Endothelial cell of umbilical vein (primary cell): ENCODE results near the gene MARCHF9. TPM values are rescaled to one million over a fixed set of nuclear protein-coding genes. Genes with fewer than 3 reads are reported as not detected.

Source experiments
- BruUV-seq: library from RNA; stranded (reverse); fragments of 400-500 nt; replicated peaks from 2 replicates; lab custom pipeline; 2021; lab: Mats Ljungman, UMichigan
- CTCF ChIA-PET: fragments of 300-600, 350-600 bp; sonication (Branson Sonifier 250); formaldehyde crosslinking; loops from one replicate; lab custom pipeline; 2021; ENCODE audit warnings: antibody characterized with exemption, inconsistent platforms; lab: Charles Lee
- POLR2A ChIA-PET: fragments of 300-600, 350-600 bp; sonication (Branson Sonifier 250); formaldehyde crosslinking; loops from one replicate; lab custom pipeline; 2021; ENCODE audit warnings: antibody characterized with exemption, inconsistent platforms; lab: Charles Lee
- DNase-seq: peaks from one replicate; pipeline ENCODE4 v3.0.0-alpha.2; 2011; ENCODE audit warnings: low read depth, low spot score
- FAIRE-seq: peaks from 2 replicates; lab custom pipeline; 2011; peaks lifted over from hg19 to GRCh38; lab: Jason Lieb, UNC
- H2AFZ ChIP-seq: 2 replicates; pipeline ENCODE4 v1.6.0; 2012; ENCODE audit warnings: low read depth, low read length, control low read depth, inconsistent platforms
- H3K27ac ChIP-seq: 2 replicates; pipeline ENCODE4 v1.5.1; 2011; ENCODE audit warnings: low read depth, mild to moderate bottlenecking, control low read depth, low read length, moderate library complexity; ENCODE audit not compliant: insufficient read depth
- H3K27me3 ChIP-seq, 2 experiments: 2 replicates each; pipeline versions ENCODE4 v1.6.0 to v1.6.1; 2011; ENCODE audit warnings: low read length in 2 of 2, mixed read lengths in 1 of 2; ENCODE audit not compliant: control insufficient read depth in 2 of 2, insufficient read depth in 2 of 2
- H3K36me3 ChIP-seq, 2 experiments: 2 replicates in 1 of 2; 3 replicates in 1 of 2; pipeline ENCODE4 v1.5.1; 2011; ENCODE audit warnings: low read length in 2 of 2, mild to moderate bottlenecking in 1 of 2, moderate library complexity in 1 of 2; ENCODE audit not compliant: control insufficient read depth in 2 of 2, insufficient read depth in 2 of 2; ENCODE audit errors: extremely low read depth in 1 of 2
- H3K4me1 ChIP-seq: 3 replicates; pipeline ENCODE4 v1.5.1; 2011; ENCODE audit warnings: mild to moderate bottlenecking, low read length; ENCODE audit not compliant: control insufficient read depth, insufficient read depth; ENCODE audit errors: extremely low read depth
- H3K4me2 ChIP-seq: 2 replicates; pipeline ENCODE4 v1.6.1; 2011; ENCODE audit warnings: low read length, control low read depth, mixed read lengths; ENCODE audit not compliant: insufficient read depth
- H3K4me3 ChIP-seq, 3 experiments: fragments of 200-600 bp in 1 of 3; sonication (generic), shearing (Covaris generic) in 1 of 3; replicated peaks in 1 of 3; 2 replicates each; pipeline ENCODE4 v1.5.1; 2011 to 2016; ENCODE audit warnings: control low read depth in 3 of 3, low read length in 3 of 3, mild to moderate bottlenecking in 2 of 3, inconsistent platforms in 1 of 3, low read depth in 1 of 3, moderate library complexity in 1 of 3; ENCODE audit not compliant: insufficient read depth in 1 of 3
- H3K79me2 ChIP-seq: 2 replicates; pipeline ENCODE4 v1.6.0; 2012; ENCODE audit warnings: low read length, inconsistent platforms; ENCODE audit not compliant: control insufficient read depth, insufficient read depth
- H3K9ac ChIP-seq: replicated peaks from 2 replicates; pipeline ENCODE3; 2011; ENCODE audit warnings: low read length, control low read depth; ENCODE audit not compliant: insufficient read depth; ENCODE audit errors: extremely low read depth
- H3K9me1 ChIP-seq: replicated peaks from 3 replicates; pipeline ENCODE4 v1.6.0; 2011; ENCODE audit warnings: mild to moderate bottlenecking, low read length; ENCODE audit not compliant: control insufficient read depth, insufficient read depth; ENCODE audit errors: extremely low read depth
- H3K9me3 ChIP-seq: replicated peaks from 2 replicates; pipeline ENCODE4 v1.5.1; 2012; ENCODE audit warnings: low read length, inconsistent platforms; ENCODE audit not compliant: control insufficient read depth, insufficient read depth
- H4K20me1 ChIP-seq: replicated peaks from 2 replicates; pipeline ENCODE3; 2011; ENCODE audit warnings: mild to moderate bottlenecking, low read length; ENCODE audit not compliant: control insufficient read depth, insufficient read depth; ENCODE audit errors: extremely low read depth
- EZH2 ChIP-seq: IDR thresholded peaks from 2 replicates; pipeline ENCODE4 v1.6.1; 2012; ENCODE audit warnings: borderline replicate concordance, low read depth, mild to moderate bottlenecking, moderate library complexity, low read length, inconsistent platforms; ENCODE audit not compliant: severe bottlenecking
- FOS ChIP-seq: IDR thresholded peaks from 2 replicates; pipeline ENCODE4 v1.6.1; 2011; ENCODE audit warnings: mild to moderate bottlenecking, low read length, moderate library complexity, borderline replicate concordance; ENCODE audit not compliant: insufficient read depth
- GATA2 ChIP-seq: IDR thresholded peaks from 2 replicates; pipeline ENCODE4 v1.7.0; 2011; ENCODE audit warnings: low read depth, mild to moderate bottlenecking, moderate library complexity, mixed read lengths, low read length; ENCODE audit not compliant: insufficient read length, insufficient read depth
- JUN ChIP-seq: IDR thresholded peaks from 2 replicates; pipeline ENCODE4 v1.6.1; 2011; ENCODE audit warnings: borderline replicate concordance, low read depth; ENCODE audit not compliant: insufficient read length, insufficient read depth
- MYC ChIP-seq: IDR thresholded peaks from one replicate; pipeline ENCODE4 v1.6.1; 2011; ENCODE audit warnings: mild to moderate bottlenecking, low read depth, low read length
- POLR2A ChIP-seq: IDR thresholded peaks from 2 replicates; pipeline ENCODE4 v1.6.1; 2012; ENCODE audit warnings: low read depth, mild to moderate bottlenecking, control low read depth, low read length
- POLR2AphosphoS5 ChIP-seq: IDR thresholded peaks from 2 replicates; pipeline ENCODE4 v1.6.1; 2012; ENCODE audit warnings: low read depth, mild to moderate bottlenecking, control low read depth, low read length, moderate library complexity; ENCODE audit not compliant: insufficient read depth
- dilution Hi-C: fragments of 300-500 bp; cut with MboI; formaldehyde crosslinking; loops from one replicate; pipeline ENCODE4 v1.15.0; 2019; ENCODE audit warnings: low sequenced_read_pairs; ENCODE audit not compliant: extremely low pct_ligation_motif_present
- intact Hi-C: fragments of 100-400 bp; cut with micrococcal nuclease; formaldehyde crosslinking; loops from one replicate; pipeline ENCODE4 v1.10.0; 2022
- polyA plus RNA-seq, 4 experiments: library from polyadenylated mRNA; depleted of rRNA in 3 of 4; stranded (reverse) in 3 of 4; unstranded in 1 of 4; fragments of >200 nt; gene quantifications; 2 replicates each; pipeline versions ENCODE4 v1.2.1 to v1.2.3, GENCODE V29; 2011 to 2012; ENCODE audit warnings: missing spikeins in 1 of 4
- total RNA-seq: library from RNA; stranded (reverse); gene quantifications from 2 replicates; pipeline ENCODE4 v1.2.3, GENCODE V29; 2021
- TF ChIP-seq, protein P1 (sequence below): IDR thresholded peaks from 2 replicates; pipeline ENCODE4 v1.6.1; 2011; ENCODE audit not compliant: insufficient read depth, insufficient read length
- TF ChIP-seq, protein P2 (sequence below), 2 donors: IDR thresholded peaks; 1 replicate in 1 of 2; 2 replicates in 1 of 2; pipeline ENCODE4 v1.5.1; 2011; ENCODE audit warnings: low read length in 2 of 2, mild to moderate bottlenecking in 2 of 2, moderate library complexity in 2 of 2, control low read depth in 1 of 2, inconsistent platforms in 1 of 2, low read depth in 1 of 2; ENCODE audit not compliant: insufficient read depth in 1 of 2; ENCODE audit errors: extremely low read depth in 1 of 2

The MARCHF9 gene
- total and polyA plus RNA-seq, 2 donors (not counting 3 experiments of a cell fraction or from before 2014, with no cell fraction given): 4.6 to 4.8 TPM

- no peaks in the 10 kb centered on the region for H4K20me1 ChIP-seq
- no peaks in the 10 kb centered on the region for H3K9me1 ChIP-seq
- peaks cover 8% of the 10 kb centered on the region for H3K4me1 ChIP-seq
- ChIA-PET POLR2A (no interaction called here), CTCF (interaction anchor here (0.5 to 2.6 kb wide), 22 partner anchors 9 to 185 kb away, joined by 3 to 48 read pairs (median 4); partner anchors contain the start of genes ATP23, CYP27B1, EEF1AKMT3 and METTL1)
- H3K9me3 ChIP-seq: no peaks in the 10 kb centered on the region
- DNase-seq: no peak
- no peaks in the 10 kb centered on the region for H3K36me3 ChIP-seq
- TF ChIP-seq, protein P1, sequence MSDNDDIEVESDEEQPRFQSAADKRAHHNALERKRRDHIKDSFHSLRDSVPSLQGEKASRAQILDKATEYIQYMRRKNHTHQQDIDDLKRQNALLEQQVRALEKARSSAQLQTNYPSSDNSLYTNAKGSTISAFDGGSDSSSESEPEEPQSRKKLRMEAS: no peak
- peak; percentile 47 for TF ChIP-seq EZH2
- no peak for TF ChIP-seq MYC
- TF ChIP-seq FOS: no peak
- TF ChIP-seq GATA2: no peak
- TF ChIP-seq JUN: no peak
- TF ChIP-seq POLR2AphosphoS5: no peak
- TF ChIP-seq, protein P2, sequence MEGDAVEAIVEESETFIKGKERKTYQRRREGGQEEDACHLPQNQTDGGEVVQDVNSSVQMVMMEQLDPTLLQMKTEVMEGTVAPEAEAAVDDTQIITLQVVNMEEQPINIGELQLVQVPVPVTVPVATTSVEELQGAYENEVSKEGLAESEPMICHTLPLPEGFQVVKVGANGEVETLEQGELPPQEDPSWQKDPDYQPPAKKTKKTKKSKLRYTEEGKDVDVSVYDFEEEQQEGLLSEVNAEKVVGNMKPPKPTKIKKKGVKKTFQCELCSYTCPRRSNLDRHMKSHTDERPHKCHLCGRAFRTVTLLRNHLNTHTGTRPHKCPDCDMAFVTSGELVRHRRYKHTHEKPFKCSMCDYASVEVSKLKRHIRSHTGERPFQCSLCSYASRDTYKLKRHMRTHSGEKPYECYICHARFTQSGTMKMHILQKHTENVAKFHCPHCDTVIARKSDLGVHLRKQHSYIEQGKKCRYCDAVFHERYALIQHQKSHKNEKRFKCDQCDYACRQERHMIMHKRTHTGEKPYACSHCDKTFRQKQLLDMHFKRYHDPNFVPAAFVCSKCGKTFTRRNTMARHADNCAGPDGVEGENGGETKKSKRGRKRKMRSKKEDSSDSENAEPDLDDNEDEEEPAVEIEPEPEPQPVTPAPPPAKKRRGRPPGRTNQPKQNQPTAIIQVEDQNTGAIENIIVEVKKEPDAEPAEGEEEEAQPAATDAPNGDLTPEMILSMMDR (IDR thresholded peaks at IDR 0.05; ENCODE audit: extremely low read depth in 1 of 2, insufficient read depth in 1 of 2, low read depth in 1 of 2, low read length in 2 of 2): peak; percentile 70 to 84
- TF ChIP-seq POLR2A: no peak
- H3K4me3 ChIP-seq: no peak overlapping the region
- peaks cover 3% of the 10 kb centered on the region for H3K79me2 ChIP-seq
- peak overlapping the region; percentile 7 for H3K4me2 ChIP-seq
- H3K27ac ChIP-seq: no peak overlapping the region
- H3K27me3 ChIP-seq: peaks cover 30 to 33% of the 10 kb centered on the region in 2 experiments
- no peak overlapping the region for H3K9ac ChIP-seq
- intact Hi-C loops: loop anchor here (1.0 kb wide), 1 partner anchor 149 kb away; no protein-coding TSS in a partner anchor
- BruUV-seq: no TSS peak
- peak; percentile 43 for FAIRE-seq
- dilution Hi-C loops: no loop called here
- H2AFZ ChIP-seq: no peak overlapping the region
Measured at GRCh38 chr12:57756406-57757341, 1.8 kb downstream of the MARCHF9 start.
